ENCODE results near the gene FES. TPM values are rescaled to one million over a fixed set of nuclear protein-coding genes. Genes with fewer than 3 reads are reported as not detected.
"Not testable (repeated sequence)": the region's sequence is repeated elsewhere in the genome, so short reads cannot be mapped to it uniquely, and the experiment has no call there.

The FES gene
- total and polyA plus RNA-seq, 5 donors from 2014 or later = 0.13 to 3.8 (median 0.13) TPM; not detected in 2

DNA sequence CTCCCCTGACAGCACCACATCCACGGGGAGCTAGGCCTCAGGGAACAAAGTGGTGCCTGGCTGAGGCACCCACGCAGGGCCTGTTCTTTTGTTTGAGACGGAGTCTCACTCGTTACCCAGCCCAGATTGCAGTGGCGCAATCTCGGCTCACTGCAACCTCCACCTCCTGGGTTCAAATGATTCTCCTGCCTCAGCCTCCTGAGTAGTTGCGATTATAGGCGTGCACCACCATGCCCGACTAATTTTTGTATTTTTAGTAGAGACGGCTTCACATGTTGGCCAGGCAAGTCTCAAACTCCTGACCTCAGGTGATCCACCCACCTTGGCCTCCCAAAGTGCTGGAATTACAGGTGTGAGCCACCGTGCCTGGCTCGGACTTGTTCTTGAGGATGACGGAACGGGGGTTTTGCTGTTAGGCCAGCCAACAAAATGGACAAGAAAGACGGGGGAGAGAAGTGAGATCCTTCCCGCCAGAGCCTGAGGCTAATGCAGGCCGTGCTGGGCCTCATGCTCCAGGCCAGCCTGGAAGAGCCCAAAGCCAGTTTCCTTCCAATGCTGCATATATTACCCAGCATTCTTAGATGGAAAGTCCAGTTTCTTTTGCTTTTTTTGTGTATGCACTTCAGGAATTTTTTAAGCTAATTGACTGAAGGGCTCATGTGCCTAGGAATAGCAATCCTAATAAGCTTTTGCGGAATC is 44.0 kb upstream of the FES start:
- peaks cover 21% of the 10 kb centered on the region for H3K4me1 ChIP-seq (ENCODE audit: control insufficient read depth, insufficient read depth, low read length, poor library complexity, severe bottlenecking)
- no peak overlapping the region for H3K27ac ChIP-seq (ENCODE audit: insufficient read depth, low read length, poor library complexity, severe bottlenecking)
- H3K9me3 ChIP-seq (ENCODE audit: control insufficient read depth in 2 of 2, low read length in 2 of 2) = no peaks in the 10 kb centered on the region
- no peak overlapping the region for H3K4me3 ChIP-seq (ENCODE audit: low read depth, low read length)
- Mint-ChIP-seq H3K27me3 (peaks cover 4% of the 10 kb centered on the region), H3K9me3 (no peaks in the 10 kb centered on the region), H3K4me1 (peaks cover 0 to 30% (median 13%) of the 10 kb centered on the region in 4 donors), H3K27ac (peak overlapping the region in 1 of 3 donors; percentile 42), H3K36me3 (no peaks in the 10 kb centered on the region), H3K4me3 (peak overlapping the region in 2 of 4 donors; percentile 15 to 19)
- H3K36me3 ChIP-seq (ENCODE audit: control insufficient read depth, insufficient read depth, low read length) = no peaks in the 10 kb centered on the region
- DNase-seq = no peak
- ATAC-seq (ENCODE audit: low read depth in 2 of 2) = no peak
- no peaks in the 10 kb centered on the region for H3K27me3 ChIP-seq (ENCODE audit: control insufficient read depth, insufficient read depth, low read length)

DNA sequence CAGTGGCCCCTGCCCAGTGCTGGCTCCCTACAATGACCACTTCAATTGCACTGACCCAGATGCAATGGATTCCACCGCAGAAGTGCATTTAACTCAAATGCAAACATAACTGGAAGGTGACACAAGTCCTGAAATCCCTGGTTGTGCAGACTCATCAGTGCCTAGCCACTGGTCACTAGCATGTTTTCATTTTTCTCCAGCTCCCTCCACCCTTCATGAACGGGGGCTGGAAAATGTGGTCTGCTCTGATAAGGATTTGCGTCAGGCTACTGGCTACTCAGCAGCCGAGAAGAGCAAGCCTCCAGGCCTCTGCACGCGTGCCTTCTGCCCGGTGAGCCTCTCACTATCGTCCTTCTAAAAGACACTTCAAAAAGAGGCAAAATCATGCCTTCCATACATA is 43.4 kb upstream of the FES start:
- Mint-ChIP-seq H3K4me1 (peaks cover 0 to 30% (median 13%) of the 10 kb centered on the region in 4 donors), H3K4me3 (no peak overlapping the region), H3K27ac (no peak overlapping the region), H3K27me3 (peaks cover 4% of the 10 kb centered on the region), H3K9me3 (no peaks in the 10 kb centered on the region), H3K36me3 (no peaks in the 10 kb centered on the region)
- ATAC-seq (ENCODE audit: low read depth in 2 of 2) = no peak
- no peak for DNase-seq
- no peaks in the 10 kb centered on the region for H3K36me3 ChIP-seq (ENCODE audit: control insufficient read depth, insufficient read depth, low read length)
- H3K4me1 ChIP-seq (ENCODE audit: control insufficient read depth, insufficient read depth, low read length, poor library complexity, severe bottlenecking) = peaks cover 21% of the 10 kb centered on the region
- H3K4me3 ChIP-seq (ENCODE audit: low read depth, low read length) = no peak overlapping the region
- H3K27me3 ChIP-seq (ENCODE audit: control insufficient read depth, insufficient read depth, low read length) = no peaks in the 10 kb centered on the region
- no peaks in the 10 kb centered on the region for H3K9me3 ChIP-seq (ENCODE audit: control insufficient read depth in 2 of 2, low read length in 2 of 2)
- no peak overlapping the region for H3K27ac ChIP-seq (ENCODE audit: insufficient read depth, low read length, poor library complexity, severe bottlenecking)

DNA sequence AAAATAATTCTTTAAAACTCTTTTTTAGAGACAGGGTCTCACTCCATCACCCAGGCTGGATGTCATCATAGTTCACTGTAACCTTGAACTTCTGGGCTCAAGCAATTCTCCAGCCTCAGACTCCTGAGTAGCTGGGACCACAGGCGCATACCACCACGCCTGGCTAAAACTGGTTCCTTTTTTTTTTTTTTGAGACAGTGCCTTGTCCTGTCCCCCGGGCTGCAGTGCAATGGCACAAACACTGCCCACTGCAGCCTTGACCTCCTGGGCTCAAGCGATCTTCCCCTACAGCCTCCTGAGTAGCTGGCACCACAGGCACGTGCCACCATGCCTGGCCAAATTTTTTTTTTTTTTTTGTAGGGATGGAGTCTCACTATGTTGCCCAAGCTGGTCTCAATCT is 39.6 kb upstream of the FES start:
- H3K4me3 ChIP-seq (ENCODE audit: low read depth, low read length) = no peak overlapping the region
- DNase-seq (no peak), ATAC-seq (ENCODE audit: low read depth in 2 of 2) (no peak)
- no peak overlapping the region for H3K4me3 Mint-ChIP-seq
- H3K9me3 ChIP-seq (ENCODE audit: control insufficient read depth in 2 of 2, low read length in 2 of 2) = no peaks in the 10 kb centered on the region
- no peak overlapping the region for H3K27ac Mint-ChIP-seq
- no peaks in the 10 kb centered on the region for H3K4me1 ChIP-seq (ENCODE audit: control insufficient read depth, insufficient read depth, low read length, poor library complexity, severe bottlenecking)
- peaks cover 14% of the 10 kb centered on the region for H3K27me3 Mint-ChIP-seq
- no peak overlapping the region for H3K27ac ChIP-seq (ENCODE audit: insufficient read depth, low read length, poor library complexity, severe bottlenecking)
- no peaks in the 10 kb centered on the region for H3K27me3 ChIP-seq (ENCODE audit: control insufficient read depth, insufficient read depth, low read length)
- no peaks in the 10 kb centered on the region for H3K36me3 ChIP-seq (ENCODE audit: control insufficient read depth, insufficient read depth, low read length)
- H3K4me1 Mint-ChIP-seq = peaks cover 0 to 5% (median 2%) of the 10 kb centered on the region in 4 donors
- H3K9me3 Mint-ChIP-seq = no peaks in the 10 kb centered on the region
- no peaks in the 10 kb centered on the region for H3K36me3 Mint-ChIP-seq

DNA sequence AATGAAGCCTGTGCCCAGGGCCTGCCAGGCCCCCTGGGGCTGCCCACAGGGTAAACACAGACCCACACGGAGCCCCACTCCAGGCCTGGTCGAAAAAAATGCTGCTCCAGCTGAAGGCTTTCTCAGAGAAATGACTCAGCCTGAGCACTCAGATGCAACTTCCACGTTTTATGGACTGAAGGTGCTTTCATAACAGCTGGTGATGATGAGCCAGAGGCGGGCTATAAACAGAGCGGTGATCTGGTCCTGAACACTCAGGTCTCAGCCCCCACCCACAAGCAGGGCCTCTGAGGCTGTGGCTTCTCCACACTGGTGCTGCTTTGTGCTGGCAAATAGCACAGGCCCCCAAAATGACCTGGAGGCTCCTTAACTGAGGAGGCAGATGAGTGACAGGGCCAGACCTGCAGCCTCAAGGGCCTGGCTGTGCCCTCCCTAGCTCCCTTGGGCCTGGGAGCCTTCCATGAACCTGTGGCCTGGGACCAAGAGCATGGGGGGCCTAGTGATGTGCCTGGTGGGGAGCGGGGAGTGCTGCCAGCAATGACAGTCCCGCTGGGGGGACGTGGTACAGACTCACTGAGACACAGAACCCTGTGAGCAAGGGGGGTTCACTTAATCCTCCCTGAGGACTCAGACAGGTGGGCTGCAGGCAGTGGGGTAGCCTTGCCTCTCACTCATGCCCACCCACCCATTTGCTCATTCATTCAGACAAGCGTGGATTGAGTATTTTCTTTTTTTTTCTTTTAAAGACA is 38.9 kb upstream of the FES start:
- no peaks in the 10 kb centered on the region for H3K4me1 ChIP-seq (ENCODE audit: control insufficient read depth, insufficient read depth, low read length, poor library complexity, severe bottlenecking)
- H3K4me3 ChIP-seq (ENCODE audit: low read depth, low read length) = no peak overlapping the region
- H3K27ac Mint-ChIP-seq = peak overlapping the region in 1 of 3 donors; percentile 20
- peaks cover 16% of the 10 kb centered on the region for H3K27me3 Mint-ChIP-seq
- no peaks in the 10 kb centered on the region for H3K9me3 Mint-ChIP-seq
- DNase-seq (peak in 1 of 3 donors; percentile 36), ATAC-seq (ENCODE audit: low read depth in 2 of 2) (peak; percentile 62 to 72)
- no peaks in the 10 kb centered on the region for H3K36me3 Mint-ChIP-seq
- H3K9me3 ChIP-seq (ENCODE audit: control insufficient read depth in 2 of 2, low read length in 2 of 2) = no peaks in the 10 kb centered on the region
- H3K4me1 Mint-ChIP-seq = no peaks in the 10 kb centered on the region
- no peaks in the 10 kb centered on the region for H3K27me3 ChIP-seq (ENCODE audit: control insufficient read depth, insufficient read depth, low read length)
- H3K36me3 ChIP-seq (ENCODE audit: control insufficient read depth, insufficient read depth, low read length) = no peaks in the 10 kb centered on the region
- no peak overlapping the region for H3K4me3 Mint-ChIP-seq
- H3K27ac ChIP-seq (ENCODE audit: insufficient read depth, low read length, poor library complexity, severe bottlenecking) = no peak overlapping the region

DNA sequence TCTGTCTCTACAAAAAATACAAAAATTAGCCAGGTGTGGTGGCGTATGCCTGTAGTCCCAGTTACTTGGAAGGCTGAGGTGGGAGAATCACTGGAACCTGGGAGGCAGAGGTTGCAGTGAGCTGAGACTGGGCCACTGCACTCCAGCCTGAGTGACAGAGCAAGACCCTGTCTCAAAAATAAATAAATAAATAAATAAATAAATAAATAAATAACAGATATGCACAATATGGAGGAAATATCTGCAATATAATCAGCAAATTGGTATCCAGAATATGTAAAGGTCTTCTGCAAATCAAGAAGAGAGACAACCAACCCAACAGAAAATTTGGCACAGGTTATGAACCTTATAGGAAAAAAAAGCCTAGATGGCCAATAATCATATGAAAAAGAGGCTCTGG is 34.9 kb upstream of the FES start:
- not testable (repeated sequence) for H3K27ac ChIP-seq (ENCODE audit: insufficient read depth, low read length, poor library complexity, severe bottlenecking); ATAC-seq (ENCODE audit: low read depth in 2 of 2); H3K27ac Mint-ChIP-seq; H3K36me3 ChIP-seq (ENCODE audit: control insufficient read depth, insufficient read depth, low read length); H3K4me3 ChIP-seq (ENCODE audit: low read depth, low read length); H3K27me3 ChIP-seq (ENCODE audit: control insufficient read depth, insufficient read depth, low read length); H3K9me3 Mint-ChIP-seq; H3K9me3 ChIP-seq (ENCODE audit: control insufficient read depth in 2 of 2, low read length in 2 of 2); DNase-seq; H3K36me3 Mint-ChIP-seq; H3K4me3 Mint-ChIP-seq
- H3K27me3 Mint-ChIP-seq = peaks cover 18% of the 10 kb centered on the region
- H3K4me1 ChIP-seq (ENCODE audit: control insufficient read depth, insufficient read depth, low read length, poor library complexity, severe bottlenecking) = peaks cover 15% of the 10 kb centered on the region
- peaks cover 2 to 31% (median 16%) of the 10 kb centered on the region in 4 donors for H3K4me1 Mint-ChIP-seq

DNA sequence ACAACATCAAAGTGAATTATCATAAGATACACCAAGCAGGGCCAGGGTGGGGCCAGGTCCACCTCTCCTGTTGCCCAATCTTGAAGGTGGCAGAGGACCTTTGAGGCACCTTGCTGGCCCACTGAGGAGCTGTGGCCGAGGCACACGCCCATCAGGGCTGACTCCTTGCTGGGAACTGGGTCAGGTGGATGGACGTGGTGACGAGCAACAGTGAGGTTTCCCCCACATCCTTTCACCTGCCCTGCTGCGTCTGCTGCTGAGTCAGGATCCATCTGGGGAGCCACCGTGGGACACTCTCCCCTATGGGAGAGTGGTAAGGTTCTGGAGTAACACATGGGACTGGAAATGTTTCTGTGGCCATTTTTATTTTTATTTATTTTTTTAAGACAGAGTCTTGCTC is 33.2 kb upstream of the FES start:
- Mint-ChIP-seq H3K4me1 (peaks cover 3 to 43% (median 23%) of the 10 kb centered on the region in 4 donors), H3K9me3 (no peaks in the 10 kb centered on the region), H3K27me3 (peaks cover 18% of the 10 kb centered on the region), H3K27ac (peak overlapping the region in 1 of 3 donors; percentile 11), H3K36me3 (no peaks in the 10 kb centered on the region), H3K4me3 (peak overlapping the region in 1 of 4 donors; percentile 70)
- H3K27me3 ChIP-seq (ENCODE audit: control insufficient read depth, insufficient read depth, low read length) = no peaks in the 10 kb centered on the region
- no peak overlapping the region for H3K4me3 ChIP-seq (ENCODE audit: low read depth, low read length)
- ATAC-seq (ENCODE audit: low read depth in 2 of 2) (peak; percentile 17 to 30), DNase-seq (peak in 1 of 3 donors; percentile 34)
- no peak overlapping the region for H3K27ac ChIP-seq (ENCODE audit: insufficient read depth, low read length, poor library complexity, severe bottlenecking)
- H3K9me3 ChIP-seq (ENCODE audit: control insufficient read depth in 2 of 2, low read length in 2 of 2) = no peaks in the 10 kb centered on the region
- H3K4me1 ChIP-seq (ENCODE audit: control insufficient read depth, insufficient read depth, low read length, poor library complexity, severe bottlenecking) = peaks cover 17% of the 10 kb centered on the region
- no peaks in the 10 kb centered on the region for H3K36me3 ChIP-seq (ENCODE audit: control insufficient read depth, insufficient read depth, low read length)

DNA sequence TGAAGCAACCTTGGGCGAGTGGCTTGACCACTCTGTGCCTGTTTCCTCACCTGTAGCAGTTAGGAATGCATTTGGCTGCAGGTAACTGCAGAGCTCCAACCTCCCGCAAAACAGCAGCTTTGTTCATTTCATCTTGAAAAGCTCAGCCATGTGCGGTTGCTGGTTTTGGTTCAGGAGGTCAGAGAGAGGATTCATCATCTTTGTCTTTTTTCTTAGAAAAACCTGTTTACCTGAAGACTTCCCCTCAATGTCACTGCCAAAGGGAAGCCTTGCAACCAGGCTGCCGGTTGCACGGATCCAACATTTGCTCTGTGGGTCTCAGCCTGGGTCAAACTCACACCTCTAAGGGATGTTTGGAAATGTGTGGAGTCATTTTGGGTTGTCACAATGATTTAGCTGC is 32.4 kb upstream of the FES start:
- Mint-ChIP-seq H3K4me3 (peak overlapping the region in 1 of 4 donors; percentile 20), H3K36me3 (no peaks in the 10 kb centered on the region), H3K27ac (peak overlapping the region in 2 of 3 donors; percentile 11 to 41), H3K27me3 (peaks cover 18% of the 10 kb centered on the region), H3K4me1 (peaks cover 3 to 52% (median 30%) of the 10 kb centered on the region in 4 donors), H3K9me3 (no peaks in the 10 kb centered on the region)
- H3K9me3 ChIP-seq (ENCODE audit: control insufficient read depth in 2 of 2, low read length in 2 of 2) = no peaks in the 10 kb centered on the region
- no peak overlapping the region for H3K27ac ChIP-seq (ENCODE audit: insufficient read depth, low read length, poor library complexity, severe bottlenecking)
- H3K36me3 ChIP-seq (ENCODE audit: control insufficient read depth, insufficient read depth, low read length) = no peaks in the 10 kb centered on the region
- peak in 1 of 3 donors; percentile 54 for DNase-seq
- no peaks in the 10 kb centered on the region for H3K27me3 ChIP-seq (ENCODE audit: control insufficient read depth, insufficient read depth, low read length)
- no peak for ATAC-seq (ENCODE audit: low read depth in 2 of 2)
- H3K4me1 ChIP-seq (ENCODE audit: control insufficient read depth, insufficient read depth, low read length, poor library complexity, severe bottlenecking) = peaks cover 26% of the 10 kb centered on the region
- no peak overlapping the region for H3K4me3 ChIP-seq (ENCODE audit: low read depth, low read length)
